ENCODE measurements around the gene OR14A16.

OR14A16 gene, protein sequence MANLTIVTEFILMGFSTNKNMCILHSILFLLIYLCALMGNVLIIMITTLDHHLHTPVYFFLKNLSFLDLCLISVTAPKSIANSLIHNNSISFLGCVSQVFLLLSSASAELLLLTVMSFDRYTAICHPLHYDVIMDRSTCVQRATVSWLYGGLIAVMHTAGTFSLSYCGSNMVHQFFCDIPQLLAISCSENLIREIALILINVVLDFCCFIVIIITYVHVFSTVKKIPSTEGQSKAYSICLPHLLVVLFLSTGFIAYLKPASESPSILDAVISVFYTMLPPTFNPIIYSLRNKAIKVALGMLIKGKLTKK

GRCh38 chr1:247824023-247824422 is at the start of gene OR14A16:
Gene OR14A16 (minus strand): TSS chr1:247824119. CDS start chr1:247815729, 8,390 bp downstream.
- H3K36me3 ChIP-seq (ENCODE audit: control insufficient read depth in 1 of 2, insufficient read depth in 2 of 2, low read length in 2 of 2): no peaks in the 10 kb centered on the region
- no peaks in the 10 kb centered on the region for H3K27me3 ChIP-seq (ENCODE audit: control insufficient read depth in 1 of 2, insufficient read depth in 2 of 2, low read length in 2 of 2)
- no peak within 1 kb of the TSS for H3K4me3 ChIP-seq (ENCODE audit: low read depth in 1 of 2, low read length in 2 of 2)
- no peaks in the 10 kb centered on the region for H3K4me1 ChIP-seq (ENCODE audit: control insufficient read depth in 1 of 2, insufficient read depth in 2 of 2, low read length in 2 of 2)
- no peak within 1 kb of the TSS for H3K9ac ChIP-seq (ENCODE audit: low read depth in 1 of 2, low read length in 2 of 2)
- H3K27ac ChIP-seq (ENCODE audit: low read depth, low read length): no peak within 1 kb of the TSS
- H3K9me3 ChIP-seq (ENCODE audit: control insufficient read depth in 1 of 2, low read length in 2 of 2): peaks cover 3 to 8% of the 10 kb centered on the region in 2 donors

DNA sequence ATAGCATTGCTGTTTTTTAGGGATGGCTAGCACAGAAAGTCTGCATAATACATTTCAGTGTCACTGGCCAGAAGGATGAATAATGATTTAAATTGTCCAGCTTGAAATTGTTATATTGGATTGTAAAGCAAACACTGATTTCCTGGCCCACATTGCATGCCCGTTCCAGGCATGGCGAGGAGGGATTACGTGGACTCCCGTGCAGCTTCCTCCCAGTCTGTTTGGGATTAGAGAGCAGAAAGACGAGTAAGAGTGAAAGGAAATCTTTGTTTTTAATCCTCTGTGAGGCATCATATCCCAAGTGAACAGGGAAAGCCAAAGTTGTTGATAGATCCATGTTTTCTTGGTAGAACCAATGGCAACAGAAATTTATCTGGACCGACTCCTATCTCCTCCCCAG is 41.5 kb upstream of the OR14A16 start:
- Histone ChIP-seq H3K27ac (ENCODE audit: low read depth, low read length) (no peak overlapping the region), H3K9ac (ENCODE audit: low read depth in 1 of 2, low read length in 2 of 2) (no peak overlapping the region), H3K27me3 (ENCODE audit: control insufficient read depth in 1 of 2, insufficient read depth in 2 of 2, low read length in 2 of 2) (no peaks in the 10 kb centered on the region), H3K36me3 (ENCODE audit: control insufficient read depth in 1 of 2, insufficient read depth in 2 of 2, low read length in 2 of 2) (no peaks in the 10 kb centered on the region), H3K9me3 (ENCODE audit: control insufficient read depth in 1 of 2, low read length in 2 of 2) (peaks cover 0 to 12% of the 10 kb centered on the region in 2 donors), H3K4me3 (ENCODE audit: low read depth in 1 of 2, low read length in 2 of 2) (no peak overlapping the region), H3K4me1 (ENCODE audit: control insufficient read depth in 1 of 2, insufficient read depth in 2 of 2, low read length in 2 of 2) (no peaks in the 10 kb centered on the region)

DNA sequence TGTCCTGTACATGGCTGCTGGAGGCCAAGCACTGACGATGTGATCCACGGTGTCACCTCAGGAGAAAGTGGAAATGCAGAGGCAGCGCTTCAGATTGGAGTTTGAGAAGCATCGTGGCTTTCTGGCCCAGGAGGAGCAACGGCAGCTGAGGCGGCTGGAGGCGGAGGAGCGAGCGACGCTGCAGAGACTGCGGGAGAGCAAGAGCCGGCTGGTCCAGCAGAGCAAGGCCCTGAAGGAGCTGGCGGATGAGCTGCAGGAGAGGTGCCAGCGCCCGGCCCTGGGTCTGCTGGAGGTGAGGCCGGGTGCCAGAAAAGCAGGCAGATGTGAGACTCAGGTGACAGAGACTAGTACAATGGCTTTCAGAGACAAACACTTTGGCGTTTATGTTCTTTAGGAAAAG is 40.7 kb upstream of the OR14A16 start:
- no peaks in the 10 kb centered on the region for H3K36me3 ChIP-seq (ENCODE audit: control insufficient read depth in 1 of 2, insufficient read depth in 2 of 2, low read length in 2 of 2)
- H3K27ac ChIP-seq (ENCODE audit: low read depth, low read length): no peak overlapping the region
- no peak overlapping the region for H3K9ac ChIP-seq (ENCODE audit: low read depth in 1 of 2, low read length in 2 of 2)
- no peak overlapping the region for H3K4me3 ChIP-seq (ENCODE audit: low read depth in 1 of 2, low read length in 2 of 2)
- H3K9me3 ChIP-seq (ENCODE audit: control insufficient read depth in 1 of 2, low read length in 2 of 2): peaks cover 0 to 7% of the 10 kb centered on the region in 2 donors
- H3K27me3 ChIP-seq (ENCODE audit: control insufficient read depth in 1 of 2, insufficient read depth in 2 of 2, low read length in 2 of 2): no peaks in the 10 kb centered on the region
- H3K4me1 ChIP-seq (ENCODE audit: control insufficient read depth in 1 of 2, insufficient read depth in 2 of 2, low read length in 2 of 2): no peaks in the 10 kb centered on the region

DNA sequence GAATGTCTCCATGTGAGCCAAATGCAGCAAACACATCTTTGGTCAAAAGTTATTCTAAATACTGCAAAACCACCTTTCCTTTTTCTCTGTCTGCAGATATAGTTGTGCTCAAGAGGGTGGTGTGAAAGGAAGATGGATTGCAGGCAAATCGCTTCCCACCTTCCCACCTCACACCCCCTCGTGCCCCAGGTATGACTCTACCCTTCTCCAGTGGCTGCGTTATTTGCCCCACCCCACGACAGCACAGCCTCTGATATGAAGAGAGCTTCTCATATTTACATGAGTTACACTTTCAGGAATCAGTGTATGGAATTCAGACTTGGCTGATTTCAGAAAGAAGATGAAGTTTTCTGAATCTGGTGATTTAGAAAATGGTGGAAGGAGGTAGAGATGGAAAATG is 38.8 kb upstream of the OR14A16 start:
- no peak overlapping the region for H3K27ac ChIP-seq (ENCODE audit: low read depth, low read length)
- no peaks in the 10 kb centered on the region for H3K36me3 ChIP-seq (ENCODE audit: control insufficient read depth in 1 of 2, insufficient read depth in 2 of 2, low read length in 2 of 2)
- no peaks in the 10 kb centered on the region for H3K9me3 ChIP-seq (ENCODE audit: control insufficient read depth in 1 of 2, low read length in 2 of 2)
- no peaks in the 10 kb centered on the region for H3K4me1 ChIP-seq (ENCODE audit: control insufficient read depth in 1 of 2, insufficient read depth in 2 of 2, low read length in 2 of 2)
- no peaks in the 10 kb centered on the region for H3K27me3 ChIP-seq (ENCODE audit: control insufficient read depth in 1 of 2, insufficient read depth in 2 of 2, low read length in 2 of 2)
- no peak overlapping the region for H3K4me3 ChIP-seq (ENCODE audit: low read depth in 1 of 2, low read length in 2 of 2)
- no peak overlapping the region for H3K9ac ChIP-seq (ENCODE audit: low read depth in 1 of 2, low read length in 2 of 2)

DNA sequence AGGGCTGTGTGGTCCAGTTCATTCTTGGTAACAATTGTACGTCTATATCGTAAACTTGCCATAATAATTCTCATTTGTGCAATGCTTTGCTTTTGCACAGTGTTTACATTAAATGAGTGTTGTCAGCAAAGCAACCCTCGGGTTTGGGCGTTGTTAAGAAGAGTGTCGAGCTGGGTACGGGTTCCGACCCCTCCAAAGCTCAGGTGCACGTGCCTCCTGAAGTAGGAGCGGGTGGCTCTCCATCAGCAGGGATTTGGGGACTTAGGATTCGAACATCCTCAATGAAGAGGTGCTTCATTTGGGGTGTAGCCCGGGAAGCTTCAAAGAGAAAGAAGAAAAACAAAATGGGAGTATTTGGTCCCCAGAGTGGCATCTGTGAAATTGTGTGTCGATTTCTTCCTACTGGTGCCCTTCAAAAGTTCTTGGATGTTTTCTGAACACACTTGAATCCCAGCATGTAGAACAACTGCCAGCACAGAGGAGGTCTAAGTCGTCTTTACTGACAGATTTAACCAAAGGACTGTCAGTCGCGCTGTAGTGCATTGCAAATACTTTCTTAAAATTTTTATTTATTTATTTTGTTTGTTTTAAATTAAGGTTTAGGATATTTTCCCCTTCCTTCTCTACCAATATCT is 34.2 kb upstream of the OR14A16 start:
- Histone ChIP-seq H3K27me3 (ENCODE audit: control insufficient read depth in 1 of 2, insufficient read depth in 2 of 2, low read length in 2 of 2) (no peaks in the 10 kb centered on the region), H3K4me1 (ENCODE audit: control insufficient read depth in 1 of 2, insufficient read depth in 2 of 2, low read length in 2 of 2) (no peaks in the 10 kb centered on the region), H3K4me3 (ENCODE audit: low read depth in 1 of 2, low read length in 2 of 2) (peak overlapping the region; percentile 36 to 40), H3K9ac (ENCODE audit: low read depth in 1 of 2, low read length in 2 of 2) (no peak overlapping the region), H3K36me3 (ENCODE audit: control insufficient read depth in 1 of 2, insufficient read depth in 2 of 2, low read length in 2 of 2) (no peaks in the 10 kb centered on the region), H3K9me3 (ENCODE audit: control insufficient read depth in 1 of 2, low read length in 2 of 2) (peaks cover 9 to 10% of the 10 kb centered on the region in 2 donors), H3K27ac (ENCODE audit: low read depth, low read length) (no peak overlapping the region)

- Histone ChIP-seq H3K4me3 (ENCODE audit: low read depth in 1 of 2, low read length in 2 of 2) (peak within 1 kb of the TSS; percentile 36 to 40), H3K27me3 (ENCODE audit: control insufficient read depth in 1 of 2, insufficient read depth in 2 of 2, low read length in 2 of 2) (no peaks in the 10 kb centered on the region), H3K4me1 (ENCODE audit: control insufficient read depth in 1 of 2, insufficient read depth in 2 of 2, low read length in 2 of 2) (no peaks in the 10 kb centered on the region), H3K9ac (ENCODE audit: low read depth in 1 of 2, low read length in 2 of 2) (no peak within 1 kb of the TSS), H3K36me3 (ENCODE audit: control insufficient read depth in 1 of 2, insufficient read depth in 2 of 2, low read length in 2 of 2) (no peaks in the 10 kb centered on the region), H3K9me3 (ENCODE audit: control insufficient read depth in 1 of 2, low read length in 2 of 2) (peaks cover 9 to 10% of the 10 kb centered on the region in 2 donors), H3K27ac (ENCODE audit: low read depth, low read length) (no peak within 1 kb of the TSS)
Measured at GRCh38 chr1:247857069-247857984, 33.4 kb upstream of the OR14A16 start, which contains the start of gene TRIM58. Gene TRIM58 (plus strand): TSS chr1:247857187. CDS start chr1:247857247, 60 bp downstream.

DNA sequence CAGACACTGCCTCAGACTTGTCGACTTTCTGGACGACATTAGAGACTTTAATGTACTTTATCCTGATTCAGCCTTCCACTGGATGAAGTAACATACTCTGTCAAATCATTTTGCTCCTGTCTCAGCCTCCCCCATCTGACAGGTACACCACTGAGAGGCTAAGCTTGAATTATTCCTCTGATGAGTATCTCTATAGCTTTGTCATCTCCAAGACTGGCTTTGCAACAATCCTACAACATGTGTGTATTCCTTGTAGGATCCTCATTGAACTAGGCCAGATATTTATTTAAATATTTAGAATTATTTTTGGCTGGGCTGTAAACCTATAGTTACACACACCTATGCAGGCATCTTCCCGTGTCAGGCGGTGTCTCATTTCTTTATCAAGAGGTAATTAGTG is 32.0 kb upstream of the OR14A16 start:
- Histone ChIP-seq H3K4me3 (ENCODE audit: low read depth in 1 of 2, low read length in 2 of 2) (no peak overlapping the region), H3K36me3 (ENCODE audit: control insufficient read depth in 1 of 2, insufficient read depth in 2 of 2, low read length in 2 of 2) (no peaks in the 10 kb centered on the region), H3K27me3 (ENCODE audit: control insufficient read depth in 1 of 2, insufficient read depth in 2 of 2, low read length in 2 of 2) (no peaks in the 10 kb centered on the region), H3K9me3 (ENCODE audit: control insufficient read depth in 1 of 2, low read length in 2 of 2) (peaks cover 10 to 14% of the 10 kb centered on the region in 2 donors), H3K4me1 (ENCODE audit: control insufficient read depth in 1 of 2, insufficient read depth in 2 of 2, low read length in 2 of 2) (no peaks in the 10 kb centered on the region), H3K27ac (ENCODE audit: low read depth, low read length) (no peak overlapping the region), H3K9ac (ENCODE audit: low read depth in 1 of 2, low read length in 2 of 2) (no peak overlapping the region)

DNA sequence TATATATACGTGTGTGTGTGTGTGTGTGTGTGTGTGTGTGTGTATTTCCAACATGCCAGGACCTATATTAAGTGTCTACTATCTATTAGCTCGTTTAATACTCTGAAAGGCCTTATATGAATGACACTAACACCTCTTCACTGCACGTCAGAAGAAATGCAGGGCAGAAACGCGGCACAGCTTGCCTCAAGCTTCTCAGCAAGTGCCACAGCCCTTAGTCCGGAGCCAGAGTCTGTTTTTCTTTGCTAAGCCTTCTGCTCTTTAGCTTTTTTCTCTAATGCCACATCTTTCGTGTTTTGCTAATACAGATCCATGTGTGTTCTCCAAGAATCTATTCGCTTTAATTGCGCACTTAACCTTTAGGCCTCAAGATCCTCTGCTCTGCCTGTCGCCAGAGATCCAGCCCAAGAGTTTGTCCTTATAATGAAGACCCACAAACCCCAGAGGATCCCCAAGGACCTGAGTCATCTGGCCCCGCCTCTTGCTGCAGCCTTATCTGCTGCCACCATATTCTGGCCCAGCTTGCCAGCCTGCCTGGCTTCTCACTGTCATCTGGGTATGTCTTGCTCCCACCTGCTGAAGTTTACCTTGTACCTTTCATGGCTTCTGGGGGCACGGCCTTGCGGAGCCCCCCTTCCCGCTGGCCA is 31.1 kb upstream of the OR14A16 start:
- Histone ChIP-seq H3K4me1 (ENCODE audit: control insufficient read depth in 1 of 2, insufficient read depth in 2 of 2, low read length in 2 of 2) (no peaks in the 10 kb centered on the region), H3K4me3 (ENCODE audit: low read depth in 1 of 2, low read length in 2 of 2) (no peak overlapping the region), H3K9ac (ENCODE audit: low read depth in 1 of 2, low read length in 2 of 2) (no peak overlapping the region), H3K27me3 (ENCODE audit: control insufficient read depth in 1 of 2, insufficient read depth in 2 of 2, low read length in 2 of 2) (no peaks in the 10 kb centered on the region), H3K36me3 (ENCODE audit: control insufficient read depth in 1 of 2, insufficient read depth in 2 of 2, low read length in 2 of 2) (no peaks in the 10 kb centered on the region), H3K9me3 (ENCODE audit: control insufficient read depth in 1 of 2, low read length in 2 of 2) (peaks cover 10 to 15% of the 10 kb centered on the region in 2 donors), H3K27ac (ENCODE audit: low read depth, low read length) (no peak overlapping the region)

DNA sequence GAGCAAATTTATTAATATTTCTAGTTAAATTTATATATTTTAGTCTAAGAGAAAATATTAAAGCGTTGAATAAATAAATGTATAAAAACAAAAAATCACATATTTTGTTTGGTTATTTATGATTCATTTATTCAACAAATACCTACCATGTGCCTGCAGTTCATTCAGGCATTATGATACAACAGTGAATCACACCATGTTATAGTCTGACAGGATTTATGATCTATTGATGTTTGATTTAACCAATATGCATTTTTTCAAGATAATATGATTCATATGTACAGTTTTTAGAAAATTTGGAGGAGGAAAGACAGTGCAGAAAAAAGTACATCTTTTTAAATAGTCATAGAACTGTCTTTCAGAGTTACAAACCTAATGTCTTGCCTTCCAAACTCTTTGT is 25.7 kb upstream of the OR14A16 start:
- Histone ChIP-seq H3K36me3 (ENCODE audit: control insufficient read depth in 1 of 2, insufficient read depth in 2 of 2, low read length in 2 of 2) (no peaks in the 10 kb centered on the region), H3K9ac (ENCODE audit: low read depth in 1 of 2, low read length in 2 of 2) (no peak overlapping the region), H3K4me3 (ENCODE audit: low read depth in 1 of 2, low read length in 2 of 2) (no peak overlapping the region)

More for the DNA sequence above, 25.7 kb upstream of the OR14A16 start:
- no peaks in the 10 kb centered on the region for H3K27me3 ChIP-seq (ENCODE audit: control insufficient read depth in 1 of 2, insufficient read depth in 2 of 2, low read length in 2 of 2)
- H3K9me3 ChIP-seq (ENCODE audit: control insufficient read depth in 1 of 2, low read length in 2 of 2): peaks cover 5 to 21% of the 10 kb centered on the region in 2 donors
- H3K4me1 ChIP-seq (ENCODE audit: control insufficient read depth in 1 of 2, insufficient read depth in 2 of 2, low read length in 2 of 2): no peaks in the 10 kb centered on the region
- no peak overlapping the region for H3K27ac ChIP-seq (ENCODE audit: low read depth, low read length)

Data from duodenal mucosa (tissue), 2 donors.